MCF 10A (cell line): ENCODE data around the gene RAB13. TPM values are rescaled to one million over a fixed set of nuclear protein-coding genes. Genes with fewer than 3 reads are reported as not detected.
A peak's percentile ranks its signal among the peaks of the same experiment; 100 is the strongest.

ENCODE experiments used
- BruUV-seq: library from RNA; stranded (reverse); fragments of 400-500 nt; replicated peaks from 2 replicates; lab custom pipeline; 2021; lab: Mats Ljungman, UMichigan
- CTCF ChIA-PET: fragments of 300-600 bp; sonication (Branson Sonifier 250); formaldehyde crosslinking; extraction: SDS; loops from one replicate; lab custom pipeline; 2021; ENCODE audit warnings: antibody characterized with exemption, inconsistent platforms; lab: Yijun Ruan, JAX
- POLR2A ChIA-PET: fragments of 300-600, 350-650 bp; sonication (Branson Sonifier 250); formaldehyde crosslinking; extraction: SDS; loops from one replicate; lab custom pipeline; 2020; ENCODE audit warnings: antibody characterized with exemption, inconsistent platforms; lab: Yijun Ruan, JAX
- DNase-seq: peaks from one replicate; pipeline ENCODE4 v3.0.0-alpha.2; 2018; ENCODE audit not compliant: unreplicated experiment
- H3K27ac Mint-ChIP-seq: one replicate; pipeline ENCODE4 v1.8.0; 2022; ENCODE audit warnings: mild to moderate bottlenecking, low read depth, mixed read lengths; ENCODE audit not compliant: unreplicated experiment
- H3K27me3 Mint-ChIP-seq: one replicate; pipeline ENCODE4 v1.8.0; 2022; ENCODE audit warnings: mixed read lengths; ENCODE audit not compliant: insufficient read depth, unreplicated experiment
- H3K36me3 Mint-ChIP-seq: one replicate; pipeline ENCODE4 v1.8.0; 2022; ENCODE audit warnings: mild to moderate bottlenecking, moderate library complexity, mixed read lengths; ENCODE audit not compliant: insufficient read depth, unreplicated experiment
- H3K4me1 Mint-ChIP-seq: one replicate; pipeline ENCODE4 v1.8.0; 2022; ENCODE audit warnings: mixed read lengths; ENCODE audit not compliant: insufficient read depth, unreplicated experiment
- H3K4me3 Mint-ChIP-seq: one replicate; pipeline ENCODE4 v1.8.0; 2022; ENCODE audit warnings: mild to moderate bottlenecking, moderate library complexity, mixed read lengths; ENCODE audit not compliant: unreplicated experiment
- H3K9me3 Mint-ChIP-seq: one replicate; pipeline ENCODE4 v1.8.0; 2022; ENCODE audit warnings: mixed read lengths; ENCODE audit not compliant: unreplicated experiment
- intact Hi-C: fragments of 100-400 bp; cut with micrococcal nuclease; formaldehyde crosslinking; loops from 2 replicates; pipeline ENCODE4 v1.14.1; 2022
- total RNA-seq: library from RNA; stranded (reverse); gene quantifications from 2 replicates; pipeline ENCODE4 v1.2.3, GENCODE V29; 2022
- TF ChIP-seq, protein P1 (sequence below): fragments of 200-600 bp; IDR thresholded peaks from one replicate; pipeline ENCODE4 v1.8.0; 2022; ENCODE audit warnings: antibody characterized with exemption, mild to moderate bottlenecking; ENCODE audit not compliant: unreplicated experiment

The RAB13 gene
- total RNA-seq, 1 experiment from 2014 or later: 71.6 TPM

DNA sequence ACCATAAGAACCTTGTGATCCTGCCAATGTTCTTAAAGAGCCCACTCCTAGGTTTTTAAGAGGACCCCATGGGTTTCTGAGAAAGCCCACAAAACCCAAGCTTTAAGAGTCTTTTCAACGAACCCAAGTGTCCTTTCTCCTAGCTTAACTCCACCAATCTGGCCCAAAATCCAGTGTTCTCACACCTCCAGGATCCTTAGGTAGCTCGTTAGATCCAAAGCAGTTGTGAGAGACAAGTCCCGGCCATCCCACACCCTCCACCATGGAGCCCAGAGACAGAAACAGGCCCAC, 41.4 kb downstream of the RAB13 start:
- H3K27ac Mint-ChIP-seq: peak overlapping the region; percentile 88
- intact Hi-C loops: loop anchor here (5.0 kb wide), 1 partner anchor 43 kb away; the partner anchor contains the start of gene RAB13
- DNase-seq: no peak
- CTCF ChIA-PET: interaction anchor here (0.6 to 5.6 kb wide), 18 partner anchors 14 to 592 kb away, joined by 3 to 60 read pairs (median 4); partner anchors contain the start of genes CRTC2, GATAD2B, JTB and NPR1
- TF ChIP-seq, protein P1, sequence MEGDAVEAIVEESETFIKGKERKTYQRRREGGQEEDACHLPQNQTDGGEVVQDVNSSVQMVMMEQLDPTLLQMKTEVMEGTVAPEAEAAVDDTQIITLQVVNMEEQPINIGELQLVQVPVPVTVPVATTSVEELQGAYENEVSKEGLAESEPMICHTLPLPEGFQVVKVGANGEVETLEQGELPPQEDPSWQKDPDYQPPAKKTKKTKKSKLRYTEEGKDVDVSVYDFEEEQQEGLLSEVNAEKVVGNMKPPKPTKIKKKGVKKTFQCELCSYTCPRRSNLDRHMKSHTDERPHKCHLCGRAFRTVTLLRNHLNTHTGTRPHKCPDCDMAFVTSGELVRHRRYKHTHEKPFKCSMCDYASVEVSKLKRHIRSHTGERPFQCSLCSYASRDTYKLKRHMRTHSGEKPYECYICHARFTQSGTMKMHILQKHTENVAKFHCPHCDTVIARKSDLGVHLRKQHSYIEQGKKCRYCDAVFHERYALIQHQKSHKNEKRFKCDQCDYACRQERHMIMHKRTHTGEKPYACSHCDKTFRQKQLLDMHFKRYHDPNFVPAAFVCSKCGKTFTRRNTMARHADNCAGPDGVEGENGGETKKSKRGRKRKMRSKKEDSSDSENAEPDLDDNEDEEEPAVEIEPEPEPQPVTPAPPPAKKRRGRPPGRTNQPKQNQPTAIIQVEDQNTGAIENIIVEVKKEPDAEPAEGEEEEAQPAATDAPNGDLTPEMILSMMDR: no peak
- no peaks in the 10 kb centered on the region for H3K27me3 Mint-ChIP-seq
- H3K36me3 Mint-ChIP-seq: peaks cover 44% of the 10 kb centered on the region
- no peaks in the 10 kb centered on the region for H3K9me3 Mint-ChIP-seq
- POLR2A ChIA-PET: interaction anchor here (0.6 to 16.7 kb wide), 12 partner anchors 9 to 302 kb away, joined by 3 to 430 read pairs (median 11); partner anchors contain the start of genes CREB3L4, CRTC2, GATAD2B and JTB
- peaks cover 21% of the 10 kb centered on the region for H3K4me1 Mint-ChIP-seq
- peak overlapping the region; percentile 90 for H3K4me3 Mint-ChIP-seq
- TSS peak; percentile 8 for BruUV-seq

DNA sequence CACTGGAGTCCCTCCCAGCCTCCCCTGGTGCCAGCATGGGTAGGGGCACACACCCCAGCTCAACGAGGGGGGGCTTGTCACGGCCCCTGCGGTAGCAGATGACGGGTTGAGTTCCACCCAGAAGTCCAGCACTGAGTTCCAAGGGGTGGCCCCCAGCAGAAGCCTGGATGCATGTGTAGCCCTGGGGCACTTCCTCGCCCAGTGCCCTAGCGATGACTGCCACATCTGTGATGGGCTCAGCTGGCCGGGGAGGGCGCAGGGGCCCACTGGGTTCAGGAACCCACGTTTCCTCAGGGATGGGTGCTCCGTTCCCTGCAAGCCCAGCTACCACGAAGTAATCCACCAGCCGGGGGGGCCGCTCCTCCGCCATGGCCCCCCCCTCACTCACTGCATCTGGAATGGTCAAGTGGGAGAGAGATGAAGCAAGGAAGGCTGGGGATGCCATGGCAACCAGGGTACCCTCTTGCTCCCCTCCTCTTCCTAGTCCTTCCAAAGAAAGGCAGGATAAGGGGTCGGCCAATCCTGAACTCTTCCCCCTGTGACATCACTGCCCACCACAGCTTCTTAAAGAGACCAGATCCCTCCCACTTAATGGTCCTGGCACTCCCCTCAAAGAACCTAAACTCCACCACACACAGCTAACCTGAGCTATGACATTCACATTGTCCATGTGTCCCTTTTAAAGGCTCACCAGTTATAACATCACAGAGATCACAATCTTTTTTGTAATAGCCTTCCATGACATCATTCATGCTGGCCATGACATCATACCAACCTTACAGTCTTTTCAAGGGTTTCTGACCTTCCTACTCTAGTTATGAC, 41.9 kb downstream of the RAB13 start:
- TF ChIP-seq, protein P1: no peak
- Mint-ChIP-seq H3K9me3 (no peaks in the 10 kb centered on the region), H3K36me3 (peaks cover 43% of the 10 kb centered on the region), H3K27me3 (no peaks in the 10 kb centered on the region), H3K27ac (peak overlapping the region; percentile 88), H3K4me3 (peak overlapping the region; percentile 90), H3K4me1 (peaks cover 21% of the 10 kb centered on the region)
- POLR2A ChIA-PET: interaction anchor here (0.6 to 16.7 kb wide), 11 partner anchors 9 to 272 kb away, joined by 3 to 430 read pairs (median 7); partner anchors contain the start of genes CREB3L4, CRTC2, GATAD2B and JTB
- no peak for DNase-seq
- no TSS peak for BruUV-seq
- intact Hi-C loops: no loop called here
- CTCF ChIA-PET: interaction anchor here (0.6 to 5.6 kb wide), 18 partner anchors 14 to 433 kb away, joined by 3 to 60 read pairs (median 4); partner anchors contain the start of genes CRTC2, GATAD2B, JTB and SLC39A1

DNA sequence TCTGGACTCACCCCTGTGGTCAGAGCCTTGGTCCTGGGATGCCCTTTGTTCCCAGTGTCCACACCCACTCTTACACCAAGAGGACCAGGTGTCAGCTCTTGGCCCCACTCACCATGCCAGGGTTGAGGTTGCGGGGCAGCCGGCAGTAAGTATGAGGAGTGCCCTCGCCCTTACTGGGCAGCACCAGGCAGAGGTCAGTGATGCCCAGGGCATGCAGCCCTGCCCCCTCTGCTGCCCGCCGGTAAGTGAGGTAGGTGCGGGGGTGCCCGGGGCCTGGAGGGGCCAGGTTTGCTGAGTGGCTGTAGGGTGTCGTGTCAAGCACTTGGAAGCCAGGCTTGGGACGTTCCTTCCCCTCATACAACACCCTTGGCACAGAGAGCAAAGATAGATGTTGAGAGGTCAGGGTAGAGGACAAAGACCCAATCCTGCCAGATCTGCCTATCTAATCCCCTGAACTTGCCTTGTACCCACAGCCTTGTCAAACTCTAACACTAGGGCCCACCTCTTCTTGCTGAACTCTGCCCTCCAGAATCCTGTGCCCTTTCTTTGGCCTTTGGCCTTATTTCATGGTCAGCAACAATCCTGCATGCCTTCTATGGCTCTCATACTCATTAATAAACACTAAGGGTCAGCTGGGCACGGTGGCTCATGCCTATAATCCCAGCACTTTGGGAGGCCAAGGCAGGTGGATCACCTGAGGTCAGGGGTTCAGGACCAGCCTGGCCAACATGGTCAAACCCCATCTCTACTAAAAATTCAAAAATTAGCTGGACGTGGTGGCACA, 43.2 kb downstream of the RAB13 start:
- no peaks in the 10 kb centered on the region for H3K27me3 Mint-ChIP-seq

More for the DNA sequence above, 43.2 kb downstream of the RAB13 start:
- TF ChIP-seq, protein P1: no peak
- CTCF ChIA-PET: interaction anchor here (0.6 to 2.7 kb wide), 4 partner anchors 24 to 146 kb away, joined by 3 to 21 read pairs (median 4); partner anchors contain the start of gene RAB13
- Mint-ChIP-seq H3K27ac (no peak overlapping the region), H3K4me1 (peaks cover 21% of the 10 kb centered on the region), H3K9me3 (no peaks in the 10 kb centered on the region), H3K4me3 (no peak overlapping the region), H3K36me3 (peaks cover 43% of the 10 kb centered on the region)
- no TSS peak for BruUV-seq
- intact Hi-C loops: no loop called here
- DNase-seq: no peak
- POLR2A ChIA-PET: interaction anchor here (0.9 to 4.4 kb wide), 2 partner anchors 20 to 111 kb away, joined by 3 to 117 read pairs; partner anchors contain the start of gene GATAD2B
